GM18508 (cell line): Measurements from ENCODE around the gene MYB.

Source experiments
- ATAC-seq: cut with Tn5 transposase; IDR thresholded peaks from one replicate; pipeline ENCODE4 v1.9.1; 2021; ENCODE audit warnings: moderate number of reproducible peaks; ENCODE audit not compliant: insufficient read depth, unreplicated experiment

MYB gene

GRCh38 chr6:135215563-135215962 is 34.5 kb downstream of the MYB start:
- no peak for ATAC-seq

DNA sequence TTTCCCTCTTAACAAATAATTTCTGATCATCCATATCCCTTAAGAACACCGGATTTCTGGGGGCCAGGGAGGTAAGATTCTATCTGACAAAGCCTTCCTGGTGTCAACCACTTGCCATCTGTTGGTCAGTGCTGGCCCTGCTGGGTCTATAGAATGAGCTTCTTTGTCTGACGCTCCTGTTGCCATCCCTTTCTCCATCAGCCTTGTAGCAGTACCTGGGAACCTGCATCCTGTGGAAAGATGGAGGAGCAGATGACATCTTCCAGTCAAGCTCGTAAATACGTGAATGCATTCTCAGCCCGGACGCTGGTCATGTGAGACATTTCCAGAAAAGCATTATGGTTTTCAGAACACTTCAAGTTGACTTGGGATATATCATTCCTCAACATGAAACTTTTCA is 36.6 kb downstream of the MYB start:
- ATAC-seq: no peak

- ATAC-seq: no peak
Measured at GRCh38 chr6:135219346-135219745, 38.2 kb downstream of the MYB start.

DNA sequence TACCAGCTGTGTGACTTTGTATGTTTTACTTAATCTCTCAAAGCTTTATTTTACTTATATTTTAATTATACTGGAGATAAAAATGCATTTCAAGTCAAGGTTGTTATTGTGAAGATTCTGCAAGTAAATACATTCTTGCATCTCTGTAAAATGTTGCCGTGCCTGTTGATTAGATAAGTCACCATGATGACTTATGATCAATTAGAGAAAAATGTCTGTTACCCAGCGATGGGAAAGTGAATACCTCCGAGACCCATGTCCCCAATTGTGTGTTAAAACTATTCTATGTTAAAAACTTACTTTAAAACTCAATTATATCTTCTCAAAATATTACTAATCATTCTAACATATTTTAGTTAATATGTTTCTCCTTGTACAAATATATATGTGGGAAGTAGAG is 39.9 kb downstream of the MYB start:
- ATAC-seq: no peak

DNA sequence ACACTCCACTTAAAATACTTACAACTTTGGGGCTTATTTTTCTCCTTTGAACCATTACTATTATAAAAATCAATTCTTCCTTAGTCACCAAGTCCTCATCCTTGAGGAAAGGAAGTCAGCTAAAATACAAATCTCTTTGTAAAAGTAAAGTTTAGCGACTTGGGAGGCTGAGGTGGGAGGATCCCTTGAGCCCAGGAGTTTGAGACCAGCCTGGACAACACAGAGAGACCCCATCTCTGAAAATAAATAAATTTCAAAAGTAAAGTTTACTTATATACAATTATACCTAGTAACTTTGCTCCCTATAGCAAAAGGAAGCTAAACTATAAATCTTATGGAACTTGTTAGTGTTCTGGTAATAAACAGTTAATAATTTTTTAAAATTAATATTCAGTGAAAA is 40.4 kb downstream of the MYB start:
- no peak for ATAC-seq

- no peak for ATAC-seq
Measured at GRCh38 chr6:135222623-135223022, 41.5 kb downstream of the MYB start.

- ATAC-seq: no peak
Measured at GRCh38 chr6:135224037-135224647, 43.0 kb downstream of the MYB start.

- no peak for ATAC-seq
Measured at GRCh38 chr6:135225911-135226310, 44.8 kb downstream of the MYB start.

GRCh38 chr6:135226537-135226936 is 45.4 kb downstream of the MYB start:
- ATAC-seq: peak; percentile 71

GRCh38 chr6:135227349-135227748 is 46.2 kb downstream of the MYB start:
- no peak for ATAC-seq

- no peak for ATAC-seq
Measured at GRCh38 chr6:135227758-135228157, 46.6 kb downstream of the MYB start.

GRCh38 chr6:135228486-135228885 is 47.4 kb downstream of the MYB start:
- ATAC-seq: peak; percentile 42

GRCh38 chr6:135229996-135230395 is 48.9 kb downstream of the MYB start:
- no peak for ATAC-seq

GRCh38 chr6:135230711-135231468 is 49.8 kb downstream of the MYB start:
- ATAC-seq: no peak

GRCh38 chr6:135231469-135231844 is 50.3 kb downstream of the MYB start:
- peak; percentile 31 for ATAC-seq

- ATAC-seq: peak; percentile 46
Measured at GRCh38 chr6:135233686-135234491, 52.8 kb downstream of the MYB start.

GRCh38 chr6:135234492-135234780 is 53.3 kb downstream of the MYB start:
- ATAC-seq: no peak

- no peak for ATAC-seq
Measured at GRCh38 chr6:135235716-135236115, 54.6 kb downstream of the MYB start.

GRCh38 chr6:135236319-135236718 is 55.2 kb downstream of the MYB start:
- ATAC-seq: no peak

DNA sequence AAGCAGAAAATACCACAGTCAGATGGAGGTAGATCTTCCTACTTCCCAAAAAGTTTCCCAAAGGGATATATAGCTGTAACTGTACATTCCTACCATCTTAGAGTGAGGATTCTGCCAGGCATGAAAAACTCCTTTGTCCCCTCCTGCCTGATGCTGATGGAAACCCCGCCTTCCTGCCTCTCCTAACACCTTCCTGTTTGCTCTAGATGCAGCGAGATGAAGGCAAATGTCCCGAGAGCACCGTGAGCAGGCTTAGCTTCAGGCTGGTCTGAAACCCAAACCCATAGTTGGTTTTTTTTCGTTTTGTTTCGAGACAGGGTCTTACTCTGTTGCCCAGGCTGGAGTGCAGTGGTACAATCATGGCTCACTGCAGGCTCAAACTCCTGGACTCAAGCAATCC is 55.6 kb downstream of the MYB start:
- no peak for ATAC-seq

DNA sequence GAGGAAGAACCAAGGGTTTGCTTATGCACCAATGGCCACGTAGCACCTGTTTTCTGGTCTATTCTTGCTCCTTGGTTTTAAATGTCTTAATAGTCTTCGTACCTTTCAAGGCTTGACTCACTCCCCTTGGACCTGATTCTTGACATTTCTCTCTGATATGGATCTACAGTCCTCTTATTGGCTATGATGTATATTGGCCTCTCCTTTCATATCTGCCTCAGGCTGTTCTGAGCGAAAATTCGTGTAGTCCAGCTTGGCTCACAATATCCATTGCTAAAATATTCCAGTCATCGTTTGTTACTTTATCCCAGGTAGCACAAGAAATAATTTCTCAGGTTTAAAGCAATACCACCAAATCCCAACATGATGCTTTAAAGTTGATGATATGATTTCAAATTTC is 59.6 kb downstream of the MYB start:
- no peak for ATAC-seq
